ENCODE data around the gene EPB41L4B.

Gene EPB41L4B

DNA sequence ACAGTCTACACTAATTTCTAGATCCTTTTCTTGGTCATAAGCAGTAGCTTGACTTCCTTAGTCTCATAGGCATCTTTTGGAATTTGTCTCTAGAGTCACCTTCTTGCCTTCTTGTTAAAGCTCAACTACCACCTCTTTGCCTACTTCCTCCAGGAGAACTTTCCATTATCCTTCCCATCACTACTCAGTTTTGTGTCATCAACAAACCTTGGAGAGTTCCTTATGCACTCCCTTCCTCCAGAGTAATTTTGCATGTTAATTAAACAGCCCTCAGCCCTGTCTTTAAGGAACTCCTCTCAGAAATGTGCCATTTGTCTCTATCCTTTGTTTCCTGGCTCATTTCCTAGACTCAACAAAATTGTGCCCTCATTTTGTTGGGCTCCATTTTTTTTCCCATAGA is 4.2 kb upstream of the EPB41L4B start:
- no peak for DNase-seq (ENCODE audit: low read depth)

DNA sequence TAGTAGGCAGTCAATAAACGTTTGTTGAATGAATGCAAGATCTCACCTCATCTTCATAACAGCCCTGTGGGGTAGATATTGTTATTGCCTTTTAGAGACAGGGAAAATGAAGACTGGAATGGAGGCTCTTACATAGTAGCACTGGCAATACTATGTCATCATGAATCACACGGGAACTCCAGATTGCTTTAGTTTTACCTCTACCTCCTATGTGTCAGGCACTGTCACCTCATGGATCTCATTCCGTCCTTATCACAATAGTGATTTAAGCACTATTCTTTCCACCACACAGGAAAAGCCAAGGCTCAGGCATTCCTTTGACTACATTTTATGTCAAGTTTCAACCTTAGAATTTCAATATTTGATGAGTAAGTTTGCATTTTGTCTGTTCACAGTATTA is 2.9 kb upstream of the EPB41L4B start:
- no peak for DNase-seq (ENCODE audit: low read depth)
- H3K4me3 ChIP-seq (ENCODE audit: low read depth, low read length) = no peak overlapping the region

More for the DNA sequence above, 4.2 kb upstream of the EPB41L4B start:
- H3K4me3 ChIP-seq (ENCODE audit: low read depth, low read length) = no peak overlapping the region

DNA sequence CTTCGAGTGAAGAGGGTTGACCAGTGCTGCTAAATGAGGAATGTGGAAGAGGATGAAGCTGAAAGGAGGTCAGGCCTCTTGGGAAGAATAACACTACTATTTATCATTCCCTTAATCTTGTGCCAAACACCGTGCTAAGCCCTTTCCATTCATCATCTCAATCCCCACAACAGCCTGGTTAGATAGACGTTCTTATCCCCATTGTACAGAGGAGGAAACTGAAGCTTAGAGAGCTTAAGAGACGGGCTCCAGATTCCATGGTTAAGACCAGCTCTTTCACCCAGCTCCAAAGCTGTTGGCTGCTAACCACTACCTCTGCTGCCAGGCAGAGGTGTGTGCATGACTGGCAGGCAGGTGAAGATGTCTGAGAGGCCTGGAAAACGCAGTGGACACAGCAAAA is 868 bp upstream of the EPB41L4B start:
- no peak for DNase-seq (ENCODE audit: low read depth)
- no peak overlapping the region for H3K4me3 ChIP-seq (ENCODE audit: low read depth, low read length)

DNA sequence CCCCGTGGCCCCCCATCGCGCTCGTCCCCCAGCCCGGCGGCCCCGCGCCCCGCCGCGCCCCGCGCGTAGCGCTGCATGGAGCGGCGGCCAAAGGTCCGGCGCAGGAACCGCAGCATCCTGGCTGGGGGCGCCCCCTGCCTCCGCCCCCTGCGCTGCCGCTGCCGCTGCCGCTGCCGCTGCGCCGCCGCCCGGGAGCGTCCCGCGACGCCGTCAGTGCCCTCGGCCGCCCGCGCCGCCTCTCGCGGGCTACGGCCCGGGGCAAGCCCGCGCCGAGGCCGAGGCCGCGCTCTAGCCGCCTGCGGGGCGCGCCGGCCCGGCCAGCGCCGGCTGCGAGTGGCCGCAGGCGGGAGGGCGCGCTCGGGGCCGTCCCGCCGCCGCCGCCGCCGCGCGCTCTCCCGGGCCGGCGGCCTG is 523 bp downstream of the EPB41L4B start:
- DNase-seq (ENCODE audit: low read depth) = no peak
- H3K4me3 ChIP-seq (ENCODE audit: low read depth, low read length) = peak overlapping the region; percentile 35

DNA sequence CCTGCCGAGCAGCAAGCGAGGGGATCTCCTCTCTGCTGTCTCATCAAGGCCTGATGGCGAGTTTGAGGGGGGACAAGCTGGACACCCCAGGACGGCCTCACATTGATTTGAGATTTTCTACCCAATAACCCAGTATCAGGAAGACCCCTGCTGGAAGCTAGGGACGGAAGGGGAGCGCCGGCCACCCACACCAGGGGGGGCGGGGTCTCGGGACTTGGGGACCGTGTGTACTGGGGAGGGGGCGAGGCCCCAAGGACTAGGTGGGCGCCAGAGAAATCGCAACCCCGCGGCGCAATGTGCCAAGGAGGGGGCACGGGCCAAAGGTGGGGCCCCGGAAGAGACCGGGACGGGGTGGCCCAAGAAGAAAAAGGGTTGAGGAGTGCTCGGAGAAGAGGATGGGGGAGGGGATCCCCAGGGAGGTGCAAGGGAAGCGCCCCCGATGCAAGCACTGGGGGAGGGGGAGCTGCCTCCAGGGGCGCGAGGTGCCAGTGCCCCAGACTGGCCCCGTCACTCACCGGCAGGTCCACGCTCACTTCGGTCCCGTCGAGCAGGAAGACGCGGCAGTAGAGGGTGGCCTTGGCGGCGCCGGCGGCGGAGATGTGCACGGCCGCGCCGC is 1.1 kb downstream of the EPB41L4B start:
- no peak for DNase-seq (ENCODE audit: low read depth)
- H3K4me3 ChIP-seq (ENCODE audit: low read depth, low read length) = peak overlapping the region; percentile 35

DNA sequence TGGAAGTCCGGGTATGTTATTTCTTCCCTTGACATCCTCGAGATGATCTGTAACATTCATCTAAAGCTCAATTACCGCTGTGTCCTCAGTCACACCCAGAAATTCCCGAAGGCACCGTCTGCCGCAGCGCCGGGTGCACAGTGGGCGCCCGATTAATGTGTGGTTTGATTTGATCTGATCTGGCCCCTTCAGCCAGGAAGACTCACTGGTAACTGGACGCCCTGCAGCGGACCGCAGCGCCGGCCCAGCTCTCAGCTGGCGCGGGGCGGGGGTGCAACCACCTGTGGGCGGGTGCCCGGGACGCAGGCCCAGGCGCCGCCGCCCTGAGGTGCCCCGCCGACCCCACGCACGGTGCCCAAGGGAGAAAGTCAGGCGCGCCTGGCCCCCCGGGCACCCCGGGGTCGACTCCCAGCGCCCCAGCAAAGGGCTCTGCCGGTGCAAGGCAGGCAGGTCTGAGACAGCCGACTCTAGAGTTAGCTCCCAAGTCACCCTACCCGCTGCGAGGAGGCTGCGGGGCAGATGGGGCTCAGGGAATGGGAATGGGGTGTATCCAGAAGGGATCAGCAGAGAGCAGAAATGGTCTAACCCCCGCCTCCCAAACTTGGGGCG is 1.7 kb downstream of the EPB41L4B start:
- no peak overlapping the region for H3K4me3 ChIP-seq (ENCODE audit: low read depth, low read length)
- no peak for DNase-seq (ENCODE audit: low read depth)

DNA sequence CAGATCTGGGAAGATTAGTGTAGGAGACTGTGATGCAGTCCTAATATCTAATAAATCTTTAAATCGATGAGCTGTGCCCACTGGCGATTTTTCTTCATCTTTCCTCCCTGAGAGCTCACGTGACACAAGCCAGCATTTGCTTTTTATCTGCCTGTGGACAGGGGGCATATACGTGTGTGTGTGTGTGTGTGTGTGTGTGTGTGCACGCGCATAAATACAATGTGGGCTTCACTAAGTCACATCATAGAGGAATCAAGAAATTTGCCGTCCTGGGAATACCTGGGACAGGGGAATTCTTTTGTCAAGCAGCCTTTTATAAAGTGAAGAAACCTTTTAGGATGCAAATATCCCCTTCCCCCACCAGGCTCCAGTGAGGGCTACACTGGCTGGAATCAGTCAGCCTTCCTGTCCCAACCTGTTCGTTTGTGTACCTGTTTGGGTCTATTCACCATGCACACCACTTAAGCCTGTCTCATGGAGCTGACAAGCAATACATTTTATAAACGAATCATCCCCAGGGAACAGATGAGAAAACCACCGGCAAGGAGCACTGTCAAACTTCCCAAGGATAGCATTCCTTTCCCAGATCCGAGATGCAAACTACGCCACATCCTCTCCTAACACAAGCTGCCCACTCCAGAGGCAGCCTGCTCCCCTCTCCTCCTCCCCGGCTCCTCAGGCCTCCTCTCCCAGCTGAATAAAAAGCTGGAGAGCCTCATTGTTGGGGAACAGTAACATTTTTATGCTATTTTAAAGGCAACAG is 2.7 kb downstream of the EPB41L4B start:
- no peak overlapping the region for H3K4me3 ChIP-seq (ENCODE audit: low read depth, low read length)
- DNase-seq (ENCODE audit: low read depth) = no peak

DNA sequence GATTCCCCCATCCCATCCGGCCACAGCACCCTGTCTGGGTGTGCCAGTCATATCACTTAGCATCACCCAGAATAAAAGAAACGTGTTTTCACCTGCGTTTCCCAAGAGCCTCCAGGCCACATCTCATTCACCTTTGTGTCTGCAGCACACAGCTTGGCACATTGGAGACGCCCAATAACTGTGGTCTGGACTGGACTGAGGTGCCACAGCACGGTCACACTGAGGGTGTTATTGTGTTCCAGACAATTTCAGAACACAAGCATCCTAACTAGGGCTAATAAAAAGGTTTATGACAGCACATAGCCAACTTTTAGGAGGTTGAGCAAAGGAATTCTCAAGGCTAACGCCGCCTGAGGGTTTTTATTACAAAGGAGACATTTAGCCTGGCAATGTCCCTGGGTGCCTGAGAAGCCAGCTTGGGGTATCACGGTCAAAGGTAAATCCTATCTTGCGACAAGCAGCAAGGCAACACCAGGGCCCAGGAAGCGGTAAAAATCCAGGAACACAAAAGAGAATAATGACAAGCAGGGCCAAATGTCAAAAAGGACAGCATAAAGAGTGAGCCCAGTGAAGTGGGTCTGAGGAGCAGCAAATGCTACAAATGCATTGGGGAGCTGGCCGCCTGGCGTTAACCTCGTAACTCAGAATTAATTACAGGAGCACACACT is 3.4 kb downstream of the EPB41L4B start:
- DNase-seq (ENCODE audit: low read depth) = no peak
- no peak overlapping the region for H3K4me3 ChIP-seq (ENCODE audit: low read depth, low read length)

DNA sequence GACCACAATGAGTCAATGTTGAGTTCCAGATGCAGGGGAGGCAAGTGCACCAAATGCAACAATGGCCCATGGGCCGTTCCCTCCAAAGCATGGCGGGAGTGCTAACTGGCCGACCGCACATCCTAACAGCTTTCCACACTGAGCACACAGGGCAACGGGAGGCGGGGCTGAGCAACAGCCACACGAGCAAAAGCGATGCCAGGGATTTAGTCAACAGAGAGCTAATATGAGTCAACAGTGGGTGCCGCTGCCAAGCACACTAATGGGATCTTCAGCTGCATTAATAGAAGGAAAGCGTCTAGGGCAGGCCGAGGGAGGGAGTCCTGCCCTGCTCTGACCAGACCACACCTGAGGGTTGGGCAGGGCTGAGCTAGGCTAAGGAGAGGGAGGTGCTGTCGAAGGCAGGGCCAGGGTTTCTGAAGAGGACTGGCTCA is 4.6 kb downstream of the EPB41L4B start:
- DNase-seq (ENCODE audit: low read depth) = no peak
- H3K4me3 ChIP-seq (ENCODE audit: low read depth, low read length) = no peak overlapping the region

DNA sequence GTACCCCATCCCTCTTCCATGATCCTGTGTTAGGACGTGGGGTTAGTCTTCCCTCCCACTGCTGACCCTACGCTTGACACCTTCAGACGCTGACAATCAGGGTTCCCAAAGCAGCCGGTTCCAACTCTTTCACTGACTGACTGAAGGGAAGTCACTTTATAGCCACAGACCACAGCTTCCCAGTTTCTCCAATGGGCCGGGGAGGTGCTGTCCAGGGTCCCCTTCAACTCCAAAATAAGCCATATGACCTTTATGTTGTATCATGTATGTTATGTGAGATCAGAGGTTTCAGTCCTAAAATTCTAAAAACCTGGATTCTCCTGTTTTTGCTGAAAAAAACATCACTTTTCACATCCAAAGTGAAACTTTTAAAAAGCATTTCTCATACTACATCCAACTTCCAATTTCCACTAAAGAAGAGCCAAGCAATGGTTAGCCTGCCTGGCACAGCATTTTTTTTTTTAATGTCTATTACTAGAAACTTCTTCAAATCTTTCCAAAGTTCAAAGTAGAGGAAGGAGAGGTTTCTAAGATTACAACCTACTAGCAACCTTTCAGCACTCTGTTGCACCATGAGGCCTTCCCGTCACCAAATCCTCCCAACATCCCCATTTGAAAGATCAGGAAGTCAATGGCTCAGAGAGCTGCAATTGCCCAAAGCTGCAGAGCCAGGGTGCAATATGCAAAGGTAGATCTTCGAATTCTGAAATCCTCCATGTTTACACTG is 5.2 kb downstream of the EPB41L4B start:
- DNase-seq (ENCODE audit: low read depth) = no peak
- no peak overlapping the region for H3K4me3 ChIP-seq (ENCODE audit: low read depth, low read length)

DNA sequence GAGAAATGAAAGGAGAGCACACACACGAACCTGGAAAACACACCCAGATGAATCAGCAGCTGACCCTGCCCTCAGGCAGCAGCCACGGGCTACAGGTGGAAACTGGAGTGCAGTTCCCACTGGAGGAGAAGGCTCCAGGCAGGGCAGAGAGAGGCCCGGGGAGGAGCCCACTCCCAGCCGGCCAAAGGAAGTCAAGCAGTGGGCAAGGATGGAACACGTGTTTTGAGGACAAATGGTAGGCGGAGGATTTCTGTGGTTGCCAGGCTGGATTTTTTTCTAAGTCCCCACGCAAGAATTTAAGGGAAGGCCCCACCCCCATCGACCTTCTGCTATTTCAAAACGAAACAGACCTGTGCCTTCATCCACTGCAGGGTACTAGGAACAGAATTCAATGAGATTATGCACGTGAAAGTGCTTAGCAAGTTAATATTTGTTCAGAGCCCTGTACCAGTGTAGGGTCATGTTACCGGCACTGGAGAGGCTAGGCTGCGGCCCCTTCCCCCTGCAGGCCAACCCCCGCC is 6.8 kb downstream of the EPB41L4B start:
- no peak overlapping the region for H3K4me3 ChIP-seq (ENCODE audit: low read depth, low read length)
- DNase-seq (ENCODE audit: low read depth) = no peak

DNA sequence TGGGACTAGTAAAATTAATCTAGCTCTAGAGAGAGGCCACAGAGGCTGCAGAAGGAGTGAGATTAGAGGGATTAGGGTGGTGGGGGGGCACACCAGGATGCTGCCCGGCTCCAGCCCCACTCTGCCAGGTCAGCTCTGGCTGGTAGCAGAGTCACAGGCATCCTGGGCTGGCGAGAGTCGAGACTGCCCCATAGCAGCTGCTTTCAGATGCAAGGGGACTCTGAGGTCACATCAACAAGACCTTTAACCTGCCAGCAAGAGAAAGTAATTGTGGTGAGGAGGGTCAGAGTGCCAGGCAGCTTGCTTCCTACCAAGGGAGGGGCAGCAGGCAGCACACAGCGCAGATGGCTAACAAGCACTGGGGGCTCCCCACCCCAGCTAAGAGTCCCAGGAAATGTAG is 7.5 kb downstream of the EPB41L4B start:
- H3K4me3 ChIP-seq (ENCODE audit: low read depth, low read length) = no peak overlapping the region

DNA sequence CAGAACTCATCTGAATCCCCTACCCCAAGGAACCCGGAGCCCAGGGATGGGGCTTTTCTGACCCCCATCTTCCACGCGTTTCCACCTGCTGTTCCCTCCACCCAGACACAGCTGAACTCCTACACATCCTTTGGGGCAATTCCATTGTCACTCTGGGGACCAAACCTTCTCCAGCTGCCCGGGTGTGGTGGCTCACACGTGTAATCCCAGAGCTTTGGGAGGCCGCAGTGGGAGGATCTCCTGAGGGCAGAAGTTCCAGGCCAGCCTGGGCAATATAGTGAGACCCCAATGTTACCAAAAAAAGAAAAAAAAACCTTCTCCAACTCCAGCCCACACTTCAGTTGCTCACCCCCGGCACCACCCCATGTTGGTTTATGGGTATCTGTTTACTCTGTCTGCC is 8.1 kb downstream of the EPB41L4B start:
- no peak overlapping the region for H3K4me3 ChIP-seq (ENCODE audit: low read depth, low read length)
- DNase-seq (ENCODE audit: low read depth) = no peak

More for the DNA sequence above, 7.5 kb downstream of the EPB41L4B start:
- DNase-seq (ENCODE audit: low read depth) = no peak

DNA sequence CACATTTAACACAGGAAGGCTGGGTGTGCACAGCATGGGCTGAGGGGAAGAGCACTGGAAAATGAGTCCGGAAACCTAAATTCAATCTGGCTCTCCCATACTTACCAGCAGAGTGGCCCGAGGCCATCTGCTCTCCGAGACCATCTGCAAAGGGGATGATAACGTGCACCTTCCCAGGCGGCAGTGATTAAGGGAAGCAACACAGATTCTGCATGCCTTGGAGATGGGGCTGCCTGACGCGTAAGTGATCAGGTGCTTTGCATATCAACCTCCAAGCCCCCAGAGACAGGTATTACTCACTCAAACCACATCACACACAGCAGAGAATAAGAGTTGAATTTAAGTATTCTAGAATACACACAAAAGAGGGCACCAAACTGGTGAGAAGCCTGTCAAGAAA is 9.1 kb downstream of the EPB41L4B start:
- H3K4me3 ChIP-seq (ENCODE audit: low read depth, low read length) = no peak overlapping the region
- no peak for DNase-seq (ENCODE audit: low read depth)

DNA sequence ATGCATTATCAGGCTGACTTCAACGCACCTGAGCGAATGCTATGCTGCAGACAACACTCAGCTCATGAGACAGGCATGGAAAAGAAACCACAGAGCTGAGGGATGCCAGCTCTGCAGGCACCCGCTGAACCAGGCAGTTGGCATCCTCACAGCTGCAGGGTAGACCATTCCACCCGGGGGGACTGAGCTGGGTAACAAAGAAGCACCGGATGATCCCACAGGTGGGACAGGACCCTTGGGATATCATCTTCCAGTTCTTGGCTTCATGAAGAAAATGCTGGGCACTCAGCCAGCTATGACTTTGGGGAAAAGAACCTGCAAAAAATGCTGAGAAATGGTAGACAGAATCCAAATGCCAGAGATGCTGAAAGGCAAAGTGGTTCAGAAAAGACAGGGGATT is 9.6 kb downstream of the EPB41L4B start:
- no peak overlapping the region for H3K4me3 ChIP-seq (ENCODE audit: low read depth, low read length)
- no peak for DNase-seq (ENCODE audit: low read depth)

DNA sequence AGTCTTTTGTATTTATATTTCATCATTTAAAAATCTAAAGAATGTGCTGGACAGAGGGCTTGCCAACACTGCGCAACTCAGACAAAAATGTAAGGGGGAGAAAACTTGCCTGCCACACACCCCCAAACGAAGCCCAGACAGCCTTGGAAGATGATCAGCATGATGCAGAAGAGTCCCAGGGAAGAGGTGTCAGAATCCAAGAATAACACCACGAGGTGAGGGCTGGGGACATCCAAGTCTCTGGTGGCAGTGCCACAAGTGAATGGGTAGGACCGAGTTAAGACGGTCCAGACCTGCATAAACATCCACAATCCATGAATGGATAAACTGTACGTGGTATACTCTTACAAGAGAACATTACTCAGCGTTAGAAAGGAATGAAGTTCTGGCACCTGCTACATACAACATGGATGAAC is 10.4 kb downstream of the EPB41L4B start:
- no peak for DNase-seq (ENCODE audit: low read depth)
- H3K4me3 ChIP-seq (ENCODE audit: low read depth, low read length) = no peak overlapping the region

DNA sequence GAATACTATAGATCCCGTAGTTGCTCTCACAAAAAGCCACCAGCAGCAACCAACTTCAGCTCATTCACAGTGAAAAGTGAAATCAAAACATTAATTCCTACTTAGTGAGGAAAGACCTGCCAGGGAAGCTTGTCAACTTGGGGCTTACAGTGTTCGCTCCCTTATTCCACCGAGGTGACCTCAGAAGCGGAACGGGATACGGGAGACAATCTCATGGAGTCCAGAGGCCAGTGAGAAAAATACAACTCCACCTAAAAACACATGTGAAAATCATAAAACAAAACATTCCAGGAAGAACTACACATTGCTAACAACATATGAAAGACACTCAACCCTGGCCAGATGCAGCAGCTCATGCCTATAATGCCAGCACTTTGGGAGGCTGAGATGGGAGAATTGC is 11.6 kb downstream of the EPB41L4B start:
- DNase-seq (ENCODE audit: low read depth) = no peak
- H3K4me3 ChIP-seq (ENCODE audit: low read depth, low read length) = no peak overlapping the region

DNA sequence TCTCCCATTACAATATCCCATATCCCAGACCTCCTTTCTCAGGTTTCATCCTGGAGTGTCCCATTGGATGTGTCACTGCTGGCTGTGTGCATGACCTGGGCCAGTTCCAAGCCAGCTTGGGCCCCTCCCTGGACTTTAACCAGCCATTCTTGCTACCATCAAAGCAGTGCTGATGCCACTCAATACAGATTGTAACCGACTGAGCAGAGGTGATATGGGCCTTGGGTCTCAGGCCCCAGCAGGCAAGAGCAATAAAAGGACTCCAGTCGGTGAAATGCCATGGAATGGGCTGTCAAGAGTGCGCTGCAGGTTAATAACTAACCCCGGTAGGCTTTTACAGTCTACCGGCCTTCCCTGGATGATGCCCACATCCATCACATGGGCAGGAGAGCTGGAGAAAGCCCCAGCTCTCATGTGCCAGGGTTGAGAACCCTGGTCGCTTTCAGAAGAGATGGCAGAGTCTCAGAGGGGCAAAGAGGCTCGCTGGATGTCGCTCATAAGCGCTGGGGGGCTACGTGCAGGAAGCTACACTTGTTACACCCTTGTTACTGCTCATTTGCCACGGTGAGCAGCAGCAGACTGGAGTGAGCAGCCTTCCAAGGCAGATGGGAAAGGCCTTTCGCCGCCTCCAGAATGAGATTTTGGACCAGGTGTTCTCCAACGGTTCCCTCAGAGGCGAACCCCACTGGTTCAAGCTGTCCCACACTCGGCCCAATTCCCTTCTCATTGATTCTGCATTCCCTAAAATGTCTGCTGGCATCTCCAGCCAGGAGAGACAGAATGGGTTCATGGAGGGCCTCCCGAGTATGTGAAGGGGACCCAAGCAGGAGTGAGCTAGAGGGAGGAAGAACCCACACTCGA is 13.2 kb downstream of the EPB41L4B start:
- DNase-seq (ENCODE audit: low read depth) = no peak
- H3K4me3 ChIP-seq (ENCODE audit: low read depth, low read length) = no peak overlapping the region

DNA sequence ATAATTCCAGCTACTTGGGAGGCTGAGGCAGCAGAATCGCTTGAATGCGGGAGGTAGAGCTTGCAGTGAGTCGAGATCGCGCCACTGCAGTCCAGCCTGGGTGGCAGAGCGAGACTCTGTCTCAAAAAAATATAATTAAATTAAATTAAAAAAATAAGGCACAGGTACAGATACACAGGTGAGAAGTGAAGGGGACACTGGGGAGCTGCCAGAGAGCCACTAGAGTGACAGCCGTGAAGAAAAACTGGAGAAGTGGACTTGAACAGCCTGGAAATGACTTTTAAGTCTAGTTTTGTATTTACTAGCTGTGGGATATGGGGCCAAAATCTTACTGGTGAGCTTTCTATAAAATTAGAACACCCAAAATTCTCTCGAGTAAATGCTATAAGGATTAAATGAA is 15.1 kb downstream of the EPB41L4B start:
- DNase-seq (ENCODE audit: low read depth) = no peak
- H3K4me3 ChIP-seq (ENCODE audit: low read depth, low read length) = no peak overlapping the region
